ENCODE results near the gene CRYGB. TPM values are rescaled to one million over a fixed set of nuclear protein-coding genes. Genes with fewer than 3 reads are reported as not detected.

The CRYGB gene
- polyA plus RNA-seq, 3 donors = not detected

DNA sequence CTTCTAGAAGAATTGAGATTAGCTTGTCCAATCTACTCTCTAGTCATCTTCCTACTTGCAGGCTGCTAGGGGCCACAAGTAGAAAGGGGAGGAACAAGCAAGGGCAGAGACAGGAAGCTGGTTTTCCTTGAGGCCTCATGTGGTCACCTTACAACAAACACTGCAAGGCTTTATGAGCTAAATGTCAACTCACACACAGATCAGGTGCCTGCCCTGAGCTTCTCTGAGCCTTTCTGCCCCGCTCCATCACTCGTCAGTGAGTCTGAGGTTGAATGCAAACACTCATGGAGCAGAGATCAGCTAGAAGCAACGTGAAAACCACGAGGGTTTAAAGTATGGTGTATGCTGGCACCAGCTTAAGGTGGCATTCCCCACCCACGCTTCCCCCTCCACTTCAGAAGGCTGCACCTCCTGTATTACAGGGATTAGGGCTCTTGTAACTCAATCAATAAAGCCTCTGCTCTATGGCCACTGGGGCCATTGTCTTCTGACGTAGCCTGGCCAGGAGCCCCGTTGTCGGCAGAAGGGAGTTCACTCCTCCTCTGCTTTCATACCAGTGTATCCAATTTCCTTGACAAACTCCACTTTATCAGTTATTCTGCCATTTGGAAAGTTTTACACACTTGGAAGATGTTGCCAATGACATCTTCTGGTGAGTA, 10.9 kb downstream of the CRYGB start:
- Histone ChIP-seq H2AFZ (ENCODE audit: insufficient read depth, low read depth, low read length, poor library complexity, severe bottlenecking) (peak overlapping the region; percentile 31), H3K4me1 (ENCODE audit: control insufficient read depth in 1 of 2, insufficient read depth in 2 of 2, low read length in 2 of 2) (peaks cover 5 to 6% of the 10 kb centered on the region in 2 donors), H3K4me3 (replicated peaks in 1 of 3; ENCODE audit: low read depth in 2 of 3, low read length in 3 of 3) (no peak overlapping the region), H3K9ac (ENCODE audit: insufficient read depth, low read length, poor library complexity, severe bottlenecking) (no peak overlapping the region), H3K27me3 (ENCODE audit: control insufficient read depth in 2 of 2, insufficient read depth in 2 of 2, low read length in 2 of 2) (no peaks in the 10 kb centered on the region), H3K36me3 (replicated peaks in 1 of 2; ENCODE audit: control insufficient read depth in 1 of 2, insufficient read depth in 2 of 2, low read length in 2 of 2) (no peaks in the 10 kb centered on the region), H3K9me3 (replicated peaks in 1 of 2; ENCODE audit: control insufficient read depth in 1 of 2, insufficient read depth in 1 of 2, low read length in 2 of 2) (peaks cover 0 to 21% of the 10 kb centered on the region in 2 donors), H3K79me2 (ENCODE audit: insufficient read depth, low read length) (no peaks in the 10 kb centered on the region), H4K20me1 (ENCODE audit: insufficient read depth, low read length) (no peaks in the 10 kb centered on the region), H3K4me2 (replicated peaks; ENCODE audit: extremely low read depth, low read length, poor library complexity, severe bottlenecking) (no peak overlapping the region), H3K27ac (ENCODE audit: low read depth in 1 of 2, low read length in 2 of 2) (no peak overlapping the region)
- DNase-seq = no peak
- no peaks in the 10 kb centered on the region for H3K36me3 Mint-ChIP-seq
- no peak overlapping the region for H3K4me3 Mint-ChIP-seq
- intact Hi-C loops (cut with micrococcal nuclease) = no loop called here
- no peak overlapping the region for H3K27ac Mint-ChIP-seq
- TF ChIP-seq, protein P1, sequence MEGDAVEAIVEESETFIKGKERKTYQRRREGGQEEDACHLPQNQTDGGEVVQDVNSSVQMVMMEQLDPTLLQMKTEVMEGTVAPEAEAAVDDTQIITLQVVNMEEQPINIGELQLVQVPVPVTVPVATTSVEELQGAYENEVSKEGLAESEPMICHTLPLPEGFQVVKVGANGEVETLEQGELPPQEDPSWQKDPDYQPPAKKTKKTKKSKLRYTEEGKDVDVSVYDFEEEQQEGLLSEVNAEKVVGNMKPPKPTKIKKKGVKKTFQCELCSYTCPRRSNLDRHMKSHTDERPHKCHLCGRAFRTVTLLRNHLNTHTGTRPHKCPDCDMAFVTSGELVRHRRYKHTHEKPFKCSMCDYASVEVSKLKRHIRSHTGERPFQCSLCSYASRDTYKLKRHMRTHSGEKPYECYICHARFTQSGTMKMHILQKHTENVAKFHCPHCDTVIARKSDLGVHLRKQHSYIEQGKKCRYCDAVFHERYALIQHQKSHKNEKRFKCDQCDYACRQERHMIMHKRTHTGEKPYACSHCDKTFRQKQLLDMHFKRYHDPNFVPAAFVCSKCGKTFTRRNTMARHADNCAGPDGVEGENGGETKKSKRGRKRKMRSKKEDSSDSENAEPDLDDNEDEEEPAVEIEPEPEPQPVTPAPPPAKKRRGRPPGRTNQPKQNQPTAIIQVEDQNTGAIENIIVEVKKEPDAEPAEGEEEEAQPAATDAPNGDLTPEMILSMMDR (IDR thresholded peaks at IDR 0.05) = no peak
- H3K9me3 Mint-ChIP-seq = peaks cover 4 to 28% (median 18%) of the 10 kb centered on the region in 7 donors
- H3K4me1 Mint-ChIP-seq = peaks cover 7% of the 10 kb centered on the region
- WGBS (ENCODE audit: insufficient coverage) = 25% methylated on average over 4 of the region's 8 CpGs
- H3K27me3 Mint-ChIP-seq (ENCODE audit: low read depth in 3 of 3) = peaks cover 0 to 3% (median 0%) of the 10 kb centered on the region in 3 donors

DNA sequence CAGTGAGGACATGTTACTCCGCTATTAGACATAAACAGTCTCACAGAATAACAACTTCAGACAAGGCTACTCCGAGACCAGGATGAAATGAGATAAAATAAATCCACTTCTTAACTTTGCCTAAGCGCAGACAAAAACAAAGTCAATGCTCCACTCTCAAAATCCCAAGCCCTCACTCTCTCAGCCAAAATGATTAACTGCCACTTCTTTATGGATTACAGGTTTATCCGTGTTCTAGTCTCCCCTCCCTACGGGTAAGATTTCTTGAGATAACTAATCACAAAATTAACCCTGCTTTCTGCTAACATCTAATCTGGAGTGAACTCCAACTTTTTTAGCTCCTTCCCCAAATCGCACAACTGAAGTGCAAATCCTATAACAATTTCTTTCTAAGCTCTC, 15.2 kb downstream of the CRYGB start:
- no peaks in the 10 kb centered on the region for H3K36me3 Mint-ChIP-seq
- peaks cover 5 to 6% of the 10 kb centered on the region in 2 donors for H3K4me1 ChIP-seq (ENCODE audit: control insufficient read depth in 1 of 2, insufficient read depth in 2 of 2, low read length in 2 of 2)
- H3K27ac Mint-ChIP-seq = peak overlapping the region in 1 of 7 donors; percentile 30
- H3K4me3 Mint-ChIP-seq = no peak overlapping the region
- H3K79me2 ChIP-seq (ENCODE audit: insufficient read depth, low read length) = no peaks in the 10 kb centered on the region
- no peaks in the 10 kb centered on the region for H3K27me3 ChIP-seq (ENCODE audit: control insufficient read depth in 2 of 2, insufficient read depth in 2 of 2, low read length in 2 of 2)
- no peaks in the 10 kb centered on the region for H4K20me1 ChIP-seq (ENCODE audit: insufficient read depth, low read length)
- H3K9ac ChIP-seq (ENCODE audit: insufficient read depth, low read length, poor library complexity, severe bottlenecking) = no peak overlapping the region
- H3K9me3 ChIP-seq (replicated peaks in 1 of 2; ENCODE audit: control insufficient read depth in 1 of 2, insufficient read depth in 1 of 2, low read length in 2 of 2) = no peaks in the 10 kb centered on the region
- no peak overlapping the region for H3K27ac ChIP-seq (ENCODE audit: low read depth in 1 of 2, low read length in 2 of 2)
- peaks cover 7% of the 10 kb centered on the region for H3K4me1 Mint-ChIP-seq
- H3K36me3 ChIP-seq (replicated peaks in 1 of 2; ENCODE audit: control insufficient read depth in 1 of 2, insufficient read depth in 2 of 2, low read length in 2 of 2) = no peaks in the 10 kb centered on the region
- no peak overlapping the region for H2AFZ ChIP-seq (ENCODE audit: insufficient read depth, low read depth, low read length, poor library complexity, severe bottlenecking)
- H3K9me3 Mint-ChIP-seq = peaks cover 0 to 6% (median 0%) of the 10 kb centered on the region in 7 donors
- DNase-seq = no peak
- H3K4me3 ChIP-seq (replicated peaks in 1 of 3; ENCODE audit: low read depth in 2 of 3, low read length in 3 of 3) = no peak overlapping the region
- no peak overlapping the region for H3K4me2 ChIP-seq (replicated peaks; ENCODE audit: extremely low read depth, low read length, poor library complexity, severe bottlenecking)
- intact Hi-C loops (cut with micrococcal nuclease) = no loop called here
- WGBS (ENCODE audit: insufficient coverage) = 97% methylated on average over 5 of the region's 6 CpGs
- H3K27me3 Mint-ChIP-seq (ENCODE audit: low read depth in 3 of 3) = peaks cover 0 to 3% (median 1%) of the 10 kb centered on the region in 3 donors
- TF ChIP-seq, protein P1 (IDR thresholded peaks at IDR 0.05) = no peak

Measured in CD14-positive monocyte (primary cell).